HG03095 (cell line): Measurements from ENCODE around the gene TTLL8.
A peak's percentile ranks its signal among the peaks of the same experiment; 100 is the strongest.

Experiments used
- ATAC-seq: cut with Tn5 transposase; IDR thresholded peaks from one replicate; pipeline ENCODE4 v1.9.1; 2021; ENCODE audit warnings: moderate library complexity; ENCODE audit not compliant: unreplicated experiment

TTLL8 gene

DNA sequence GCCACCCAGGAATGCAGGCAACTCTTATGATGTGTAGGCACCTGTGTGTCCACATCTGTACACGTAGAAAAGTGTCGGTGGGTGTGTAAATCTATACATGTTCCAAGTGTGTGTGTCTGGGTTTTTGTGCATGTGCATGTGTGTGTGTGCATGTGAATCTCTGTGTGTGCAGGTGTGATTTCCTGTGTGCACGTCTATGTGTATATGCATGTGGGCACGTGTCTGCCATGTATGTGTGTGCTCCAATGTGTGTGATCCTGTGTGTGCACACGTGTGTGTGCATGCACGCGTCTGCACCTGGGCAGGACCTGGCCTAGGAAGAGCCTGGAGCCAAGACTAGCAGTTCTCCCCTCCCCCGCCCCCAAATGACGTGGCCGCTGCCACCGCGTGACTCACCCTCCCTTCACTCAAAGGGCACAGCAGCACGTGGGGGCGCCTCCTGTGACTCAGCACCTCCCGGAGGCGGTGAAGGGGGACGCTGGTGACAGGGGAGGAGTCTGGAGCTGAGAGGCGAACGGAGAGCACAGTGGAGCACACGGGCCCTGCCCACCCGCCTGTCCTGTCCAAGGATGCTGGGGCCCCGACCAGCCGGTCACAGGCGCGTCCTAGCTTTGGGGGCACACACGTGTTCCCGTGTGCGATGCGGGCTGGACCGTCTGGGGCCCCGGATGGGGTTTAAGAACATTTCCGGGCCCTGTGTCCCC lies 87.4 kb downstream of the TTLL8 start:
- peak; percentile 48 for ATAC-seq

- no peak for ATAC-seq
These were observed 88.2 kb downstream of the TTLL8 start for GRCh38 chr22:49969751-49970527.

GRCh38 chr22:49968831-49969661 lies 89.1 kb downstream of the TTLL8 start:
- no peak for ATAC-seq
